SK-N-SH (cell line): ENCODE measurements around the gene CCDC69. TPM values are rescaled to one million over a fixed set of nuclear protein-coding genes. Genes with fewer than 3 reads are reported as not detected.

Experiments
- CTCF ChIA-PET: fragments of 300-600, 350-600 bp; formaldehyde crosslinking; extraction: SDS; loops from one replicate; lab custom pipeline; 2021; lab: Yijun Ruan, JAX
- POLR2A ChIA-PET: fragments of 350-600 bp; sonication (Branson Sonifier 250); formaldehyde crosslinking; extraction: SDS; loops from one replicate; lab custom pipeline; 2020; ENCODE audit warnings: antibody characterized with exemption, inconsistent platforms; lab: Yijun Ruan, JAX
- DNase-seq: peaks from one replicate; pipeline ENCODE4 v3.0.0; 2012
- H2AFZ ChIP-seq: fragments of 200-600 bp; sonication (generic); 2 replicates; pipeline ENCODE4 v1.8.1; 2016; ENCODE audit warnings: antibody characterized with exemption, mild to moderate bottlenecking, low read depth
- H3F3A ChIP-seq: fragments of 200-600 bp; sonication (generic); replicated peaks from 2 replicates; pipeline ENCODE3; 2016; ENCODE audit warnings: antibody characterized with exemption, mild to moderate bottlenecking; ENCODE audit not compliant: insufficient read depth
- H3K27ac ChIP-seq, 2 experiments: fragments of 200-500 bp in 1 of 2; fragments of 200-600 bp in 1 of 2; sonication (Bioruptor generic) in 1 of 2; sonication (generic), shearing (Covaris generic) in 1 of 2; 2 replicates each; pipeline versions ENCODE4 v1.5.1 to v1.6.1; 2014 to 2016; ENCODE audit warnings: low read depth in 2 of 2, inconsistent platforms in 1 of 2, low read length in 1 of 2, mild to moderate bottlenecking in 1 of 2, mixed read lengths in 1 of 2
- H3K27me3 ChIP-seq: fragments of 200-600 bp; sonication (generic), shearing (Covaris generic); 2 replicates; pipeline ENCODE4 v1.6.1; 2016; ENCODE audit warnings: mixed run types; ENCODE audit not compliant: insufficient read depth
- H3K36me3 ChIP-seq, 2 experiments: fragments of 200-500 bp in 1 of 2; fragments of 200-600 bp in 1 of 2; sonication (Bioruptor generic) in 1 of 2; sonication (generic) in 1 of 2; replicated peaks in 1 of 2; 2 replicates each; pipeline versions ENCODE3 to v1.5.1; 2014 to 2016; ENCODE audit warnings: low read length in 1 of 2, mild to moderate bottlenecking in 1 of 2; ENCODE audit not compliant: insufficient read depth in 2 of 2, control insufficient read depth in 1 of 2
- H3K4me1 ChIP-seq, 2 experiments: fragments of 200-500 bp in 1 of 2; fragments of 200-600 bp in 1 of 2; sonication (Bioruptor generic) in 1 of 2; sonication (generic), shearing (Covaris generic) in 1 of 2; 2 replicates each; pipeline versions ENCODE4 v1.5.1 to v1.6.1; 2014 to 2016; ENCODE audit warnings: low read depth in 1 of 2, low read length in 1 of 2, mixed run types in 1 of 2; ENCODE audit not compliant: insufficient read depth in 2 of 2, control insufficient read depth in 1 of 2
- H3K4me2 ChIP-seq: fragments of 200-600 bp; sonication (generic), shearing (Covaris generic); 2 replicates; pipeline ENCODE4 v1.6.1; 2017; ENCODE audit warnings: mixed run types
- H3K4me3 ChIP-seq, 2 experiments: fragments of 200-500 bp in 1 of 2; fragments of 200-600 bp in 1 of 2; sonication (Bioruptor generic) in 1 of 2; sonication (generic), shearing (Covaris generic) in 1 of 2; 2 replicates each; pipeline versions ENCODE4 v1.5.1 to v1.8.1; 2014 to 2016; ENCODE audit warnings: low read depth in 2 of 2, inconsistent platforms in 1 of 2, low read length in 1 of 2, mild to moderate bottlenecking in 1 of 2, mixed read lengths in 1 of 2, moderate library complexity in 1 of 2
- H3K79me2 ChIP-seq: fragments of 200-600 bp; sonication (generic); 2 replicates; pipeline ENCODE4 v1.8.1; 2017; ENCODE audit warnings: mild to moderate bottlenecking; ENCODE audit not compliant: insufficient read depth
- H3K9ac ChIP-seq: fragments of 200-600 bp; sonication (generic); 2 replicates; pipeline ENCODE4 v1.6.1; 2017; ENCODE audit warnings: mixed run types
- H3K9me2 ChIP-seq: fragments of 200-600 bp; sonication (generic); 2 replicates; pipeline ENCODE4 v1.6.1; 2017; ENCODE audit warnings: mixed run types
- H3K9me3 ChIP-seq: fragments of 200-600 bp; sonication (generic); 2 replicates; pipeline ENCODE4 v1.6.1; 2017; ENCODE audit warnings: mixed run types, mild to moderate bottlenecking, moderate library complexity
- H4K20me1 ChIP-seq: fragments of 200-600 bp; sonication (generic); 2 replicates; pipeline ENCODE4 v1.6.1; 2017; ENCODE audit warnings: mild to moderate bottlenecking, mixed run types; ENCODE audit not compliant: insufficient read depth
- CHD2 ChIP-seq: fragments of 150-350 bp; IDR thresholded peaks from 2 replicates; pipeline ENCODE4 v1.6.1; 2018; ENCODE audit warnings: low read length; ENCODE audit not compliant: partially characterized antibody
- CTCF ChIP-seq: fragments of 200-600 bp; sonication (generic); IDR thresholded peaks from 2 replicates; pipeline ENCODE4 v1.6.1; 2017; ENCODE audit warnings: antibody characterized with exemption, mild to moderate bottlenecking, moderate library complexity
- EP300 ChIP-seq, 2 experiments: IDR thresholded peaks; 2 replicates each; pipeline versions ENCODE4 v1.4.0 to v1.6.1; 2012; ENCODE audit warnings: borderline replicate concordance in 1 of 2, low read depth in 1 of 2, low read length in 1 of 2
- FOSL2 ChIP-seq: IDR thresholded peaks from 2 replicates; pipeline ENCODE4 v1.4.0; 2012; ENCODE audit warnings: low read depth, mild to moderate bottlenecking, moderate library complexity, borderline replicate concordance
- FOXM1 ChIP-seq: IDR thresholded peaks from 2 replicates; pipeline ENCODE4 v1.4.0; 2012; ENCODE audit warnings: low read depth, mild to moderate bottlenecking
- GATA2 ChIP-seq: sonication (generic); formaldehyde crosslinking; IDR thresholded peaks from 2 replicates; pipeline ENCODE4 v1.5.0; 2020; ENCODE audit warnings: mild to moderate bottlenecking, missing genetic modification reagents
- NFIC ChIP-seq: IDR thresholded peaks from 2 replicates; pipeline ENCODE4 v1.4.0; 2012; ENCODE audit warnings: borderline replicate concordance
- RAD21 ChIP-seq: IDR thresholded peaks from 2 replicates; pipeline ENCODE4 v1.6.1; 2012; ENCODE audit warnings: mild to moderate bottlenecking, low read length
- RCOR1 ChIP-seq: fragments of 150-350 bp; IDR thresholded peaks from 2 replicates; pipeline ENCODE4 v1.6.1; 2017; ENCODE audit warnings: antibody characterized with exemption, low read length
- TAF1 ChIP-seq: IDR thresholded peaks from 2 replicates; pipeline ENCODE4 v1.6.1; 2012; ENCODE audit warnings: low read depth, mild to moderate bottlenecking, low read length, moderate library complexity, borderline replicate concordance
- ZBTB33 ChIP-seq: IDR thresholded peaks from 2 replicates; pipeline ENCODE4 v1.4.0; 2012; ENCODE audit warnings: low read depth, borderline replicate concordance
- WGBS: methylation state at CpG from one replicate; pipeline ENCODE4 v1.1.6; 2017; ENCODE audit warnings: low lambda C conversion rate; 5-methylcytosine and 5-hydroxymethylcytosine counted together
- polyA plus RNA-seq, 3 experiments: library from polyadenylated mRNA; depleted of rRNA; stranded (reverse); fragments of >200 nt; gene quantifications; 2 replicates each; pipeline ENCODE4 v1.2.3, GENCODE V29; 2012
- TF ChIP-seq, protein P1 (sequence below): IDR thresholded peaks from 2 replicates; pipeline ENCODE4 v1.4.0; 2012; ENCODE audit warnings: low read depth, borderline replicate concordance

The CCDC69 gene
- polyA plus RNA-seq, 1 of the 3 experiments (the other 2 are of a cell fraction), result 0.38 TPM

GRCh38 chr5:151146061-151146460, 77.8 kb downstream of the CCDC69 start:
- H3K4me2 ChIP-seq, result no peak overlapping the region
- H3K9me3 ChIP-seq, result no peaks in the 10 kb centered on the region
- no peak for TF ChIP-seq EP300 (IDR thresholded peaks at IDR 0.05; ENCODE audit: borderline replicate concordance in 1 of 2, low read depth in 1 of 2, low read length in 1 of 2)
- no peak for TF ChIP-seq CTCF
- TF ChIP-seq FOXM1, result no peak
- TF ChIP-seq, protein P1, sequence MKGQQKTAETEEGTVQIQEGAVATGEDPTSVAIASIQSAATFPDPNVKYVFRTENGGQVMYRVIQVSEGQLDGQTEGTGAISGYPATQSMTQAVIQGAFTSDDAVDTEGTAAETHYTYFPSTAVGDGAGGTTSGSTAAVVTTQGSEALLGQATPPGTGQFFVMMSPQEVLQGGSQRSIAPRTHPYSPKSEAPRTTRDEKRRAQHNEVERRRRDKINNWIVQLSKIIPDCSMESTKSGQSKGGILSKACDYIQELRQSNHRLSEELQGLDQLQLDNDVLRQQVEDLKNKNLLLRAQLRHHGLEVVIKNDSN, result no peak
- no peak for TF ChIP-seq GATA2
- no peak for TF ChIP-seq TAF1
- no peak overlapping the region for H3K9ac ChIP-seq
- H3K4me1 ChIP-seq, result peaks cover 10% of the 10 kb centered on the region in 2 experiments; a peak in 2 of 4 replicates
- no peaks in the 10 kb centered on the region for H3F3A ChIP-seq
- H3K27me3 ChIP-seq, result no peaks in the 10 kb centered on the region
- no peak overlapping the region for H3K27ac ChIP-seq
- H4K20me1 ChIP-seq, result peaks cover 11% of the 10 kb centered on the region; the same call in 1 of the 2 replicates
- H2AFZ ChIP-seq, result no peak overlapping the region
- ChIA-PET POLR2A (no interaction called here), CTCF (interaction anchor here (1.0 to 32.5 kb wide), 5 partner anchors 8 to 31 kb away, joined by 3 to 540 read pairs (median 3); no protein-coding TSS in a partner anchor)
- no peaks in the 10 kb centered on the region for H3K9me2 ChIP-seq
- peaks cover 18% of the 10 kb centered on the region; the same call in 1 of the 2 replicates for H3K79me2 ChIP-seq
- no peak overlapping the region for H3K4me3 ChIP-seq
- no peak for DNase-seq
- H3K36me3 ChIP-seq, result peaks cover 0 to 17% of the 10 kb centered on the region in 2 experiments

DNA sequence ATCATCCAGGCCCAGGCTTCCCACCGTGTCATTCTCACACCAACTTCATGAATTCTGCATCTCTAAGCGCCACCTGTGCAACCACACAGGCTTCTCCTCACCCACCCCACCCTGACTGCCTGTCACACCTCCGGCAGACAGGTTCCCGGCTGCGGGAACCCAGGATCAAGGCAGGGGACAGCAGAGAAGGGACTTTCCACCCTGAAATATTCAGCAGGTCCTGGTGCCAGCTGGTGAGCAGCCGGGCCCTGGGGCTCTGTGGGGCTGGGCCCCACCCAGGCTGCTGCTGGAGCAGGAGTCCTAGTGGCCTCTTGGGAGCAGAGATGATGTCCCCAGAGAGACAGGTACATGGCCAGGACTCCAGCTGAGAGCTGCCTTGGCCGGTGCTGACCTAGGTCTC, 79.0 kb downstream of the CCDC69 start:
- ChIA-PET POLR2A (no interaction called here), CTCF (interaction anchor here (2.0 to 32.5 kb wide), 3 partner anchors 11 to 22 kb away, joined by 4 to 540 read pairs (median 17); no protein-coding TSS in a partner anchor)
- Histone ChIP-seq H3K4me2 (no peak overlapping the region), H3K36me3 (peaks cover 0 to 19% of the 10 kb centered on the region in 2 experiments), H3K4me1 (no peaks in the 10 kb centered on the region; a peak in 1 of 4 replicates), H2AFZ (no peak overlapping the region), H3K9me2 (no peaks in the 10 kb centered on the region), H4K20me1 (peaks cover 5% of the 10 kb centered on the region; the same call in 1 of the 2 replicates), H3K4me3 (no peak overlapping the region), H3K79me2 (peaks cover 18% of the 10 kb centered on the region; the same call in 1 of the 2 replicates), H3K27ac (no peak overlapping the region), H3K27me3 (no peaks in the 10 kb centered on the region), H3K9ac (no peak overlapping the region), H3F3A (no peaks in the 10 kb centered on the region), H3K9me3 (no peaks in the 10 kb centered on the region)
- WGBS, result 78% methylated on average over 7 of the region's 7 CpGs
- no peak for DNase-seq
- TF ChIP-seq RAD21 (no peak), ZBTB33 (no peak), NFIC (no peak), CTCF (no peak), FOSL2 (no peak), RCOR1 (no peak), CHD2 (no peak)
